Fibroblast of peridontal ligament (primary cell): Measurements from ENCODE around the gene COPS3.

ENCODE experiments used
- DNase-seq: peaks from one replicate; pipeline ENCODE4 v3.0.0-alpha.2; 2010; ENCODE audit errors: extremely low read depth

The COPS3 gene

DNA sequence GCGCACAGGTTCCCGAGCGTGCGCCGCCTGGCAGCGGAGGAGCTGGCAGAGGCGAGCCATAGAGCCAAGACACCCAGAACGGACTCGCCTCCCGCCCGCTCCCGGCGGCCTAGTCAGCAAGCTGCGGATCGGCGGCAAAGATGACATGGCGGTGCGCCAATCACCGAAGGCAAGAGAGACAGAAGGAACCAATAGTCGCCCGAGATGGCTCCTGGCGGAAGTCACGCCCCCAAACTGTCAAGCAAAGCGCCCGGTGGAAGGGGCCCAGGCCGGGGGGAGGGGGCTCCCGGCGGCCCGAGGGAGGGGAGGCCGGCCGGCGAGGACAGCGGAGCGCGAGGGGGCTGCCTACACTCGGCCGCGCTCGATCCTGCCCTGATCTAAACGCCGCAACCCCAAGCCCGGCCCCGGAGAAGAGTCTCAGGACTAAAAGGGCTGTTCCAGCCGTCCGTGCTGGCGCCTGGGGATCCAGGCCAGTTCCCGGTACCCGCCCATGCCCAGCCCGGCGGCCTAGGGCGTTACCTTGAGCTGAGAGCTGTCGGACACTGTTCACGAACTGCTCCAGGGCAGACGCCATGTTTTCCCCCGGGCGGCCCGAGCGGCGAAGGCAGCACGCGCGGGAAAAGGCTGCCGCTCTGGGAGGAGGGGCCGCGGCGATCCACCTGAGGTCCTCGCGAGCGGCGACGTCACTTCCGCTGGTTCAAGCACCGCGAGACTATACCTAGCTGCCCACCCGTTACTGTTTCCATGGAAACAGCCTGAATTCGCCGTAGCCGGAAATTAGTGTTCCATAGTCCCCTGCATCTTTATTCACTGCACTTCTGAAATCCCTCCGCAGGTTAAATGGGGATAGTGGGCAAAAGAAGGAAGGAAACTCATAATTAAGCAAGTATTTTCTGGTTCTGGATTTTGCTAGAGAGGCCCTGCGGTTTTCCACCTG lies at the start of gene COPS3:
COPS3 (minus strand) TSS at position 634 of the 937 bp plus-strand sequence; CDS start at position 574, 60 bp downstream.
- DNase-seq = peak; percentile 97

GRCh38 chr17:17328251-17328650 lies 47.2 kb upstream of the COPS3 start:
- no peak for DNase-seq

- DNase-seq = no peak
Measured at GRCh38 chr17:17326275-17326875, 45.3 kb upstream of the COPS3 start.

GRCh38 chr17:17325816-17326215 lies 44.8 kb upstream of the COPS3 start:
- no peak for DNase-seq

DNA sequence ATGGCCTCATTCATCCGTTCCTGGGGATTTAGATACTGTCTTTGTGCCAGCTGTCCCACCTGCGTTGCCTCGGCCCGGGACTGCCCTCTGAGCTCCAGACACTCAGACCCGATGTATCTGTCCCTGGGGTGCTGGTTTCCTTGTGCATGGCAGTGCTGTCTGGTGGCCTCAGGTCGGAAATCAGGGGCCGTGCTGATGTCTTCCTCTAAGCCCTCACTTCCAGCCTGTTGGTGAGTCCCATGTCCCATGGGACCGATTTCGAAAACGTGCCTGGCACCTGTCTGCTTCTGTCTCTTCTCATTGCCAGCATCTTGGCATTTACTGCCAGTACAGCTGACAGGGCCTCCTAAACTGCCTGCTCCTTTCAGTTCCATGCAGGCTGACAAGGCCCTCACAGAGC lies 44.2 kb upstream of the COPS3 start:
- no peak for DNase-seq

GRCh38 chr17:17324616-17325015 lies 43.6 kb upstream of the COPS3 start:
- no peak for DNase-seq

- no peak for DNase-seq
Measured at GRCh38 chr17:17322516-17323510, 41.8 kb upstream of the COPS3 start.

DNA sequence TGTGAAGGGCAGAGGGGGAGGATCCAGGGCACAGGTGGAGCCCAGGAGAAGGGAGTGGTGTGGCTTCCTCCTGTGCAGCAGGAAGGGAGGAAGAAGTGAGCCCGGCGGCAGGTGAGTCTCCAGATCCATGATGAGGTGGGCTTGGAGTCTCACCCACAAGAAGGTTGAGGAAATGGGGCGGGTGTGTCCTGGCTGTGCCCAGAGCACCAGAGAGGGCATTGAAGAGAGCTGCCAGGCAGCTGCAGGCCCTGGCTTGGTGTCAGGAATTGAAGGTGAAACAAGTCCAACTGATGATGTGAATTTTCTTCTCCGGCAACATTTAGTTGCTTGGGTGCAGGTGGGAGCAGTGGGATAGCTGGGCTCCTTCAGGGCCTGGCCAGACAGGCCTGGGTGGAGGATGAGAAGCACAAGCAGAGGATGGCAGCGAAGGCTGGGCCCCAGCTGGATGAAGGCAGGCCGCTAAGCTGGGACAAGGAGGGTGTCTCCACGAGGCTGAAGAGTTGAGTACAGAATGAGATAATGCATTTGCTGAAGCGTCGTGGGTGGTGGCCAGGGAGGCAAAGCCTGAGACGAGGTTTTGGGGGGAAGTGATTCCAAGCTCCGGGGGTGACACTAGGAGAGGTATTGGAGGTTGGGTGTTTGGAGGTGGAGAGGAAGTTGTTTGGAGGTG lies 40.4 kb upstream of the COPS3 start:
- DNase-seq = no peak

- DNase-seq = no peak
Measured at GRCh38 chr17:17320911-17321220, 39.8 kb upstream of the COPS3 start.

DNA sequence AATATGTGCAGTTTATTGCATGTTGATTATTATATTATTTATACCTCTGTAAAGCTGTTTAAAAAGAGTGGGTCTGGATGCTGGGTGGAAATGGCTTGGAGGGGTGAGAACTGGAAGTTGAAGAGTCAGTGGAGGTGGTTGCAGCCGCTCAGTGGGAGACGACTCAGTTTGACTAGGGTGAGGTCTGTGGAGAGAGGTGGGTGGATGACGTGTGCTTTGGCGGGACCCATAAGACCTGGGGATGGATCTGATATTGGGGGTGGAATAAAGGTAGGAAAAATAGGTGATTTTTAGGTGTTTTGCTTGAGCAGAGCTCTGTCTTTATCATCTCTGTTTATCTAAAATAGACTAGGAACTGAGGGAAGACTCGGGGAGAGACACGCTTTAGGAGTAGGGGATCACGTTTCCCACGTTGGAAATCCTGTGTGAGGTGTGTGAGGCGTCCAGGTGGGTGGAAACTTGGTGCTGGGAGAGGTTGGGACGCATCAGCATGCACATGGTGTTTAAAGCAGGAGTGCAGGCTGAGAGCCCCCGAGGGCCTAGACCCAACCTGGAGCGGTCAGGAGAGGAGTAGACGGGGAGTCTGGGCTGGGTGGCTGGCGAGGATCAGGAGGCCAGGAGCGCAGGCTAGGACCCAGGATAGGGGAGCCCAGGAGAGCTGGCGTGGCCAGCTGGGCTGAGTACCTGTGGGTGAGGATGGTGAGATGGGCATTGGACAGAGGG lies 39.3 kb upstream of the COPS3 start:
- no peak for DNase-seq

DNA sequence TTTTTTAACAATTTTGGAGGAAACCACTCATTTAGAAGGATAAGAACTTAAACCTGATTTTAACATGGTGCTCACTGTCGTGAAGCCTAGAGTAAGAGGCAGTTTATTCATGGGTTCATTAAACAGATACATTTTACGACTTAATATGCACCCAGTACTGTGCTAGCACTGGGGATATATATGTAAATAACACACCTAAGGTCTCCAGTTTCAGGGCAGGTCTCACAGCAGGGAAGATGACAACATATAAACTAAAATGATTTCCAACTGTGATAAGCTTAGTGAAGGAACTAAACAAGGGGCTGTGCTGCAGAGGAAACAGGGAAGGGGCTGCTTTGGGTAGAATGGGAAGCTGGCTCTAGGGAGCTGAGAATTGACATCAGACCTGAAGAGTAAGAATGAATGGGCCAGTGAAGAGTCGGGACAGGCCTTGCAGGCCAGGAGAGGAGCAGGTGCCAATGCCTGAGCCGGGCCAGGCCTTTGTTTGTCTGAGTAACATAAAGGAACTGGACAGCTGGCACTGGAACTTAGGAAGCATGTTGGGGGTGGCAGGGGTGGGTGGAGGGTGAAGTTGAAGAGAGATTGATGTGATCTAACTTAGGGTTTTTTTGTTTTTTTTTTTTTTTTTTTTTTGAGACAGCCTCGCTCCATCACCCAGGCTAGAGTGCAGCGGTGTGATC lies 34.2 kb upstream of the COPS3 start:
- no peak for DNase-seq

DNA sequence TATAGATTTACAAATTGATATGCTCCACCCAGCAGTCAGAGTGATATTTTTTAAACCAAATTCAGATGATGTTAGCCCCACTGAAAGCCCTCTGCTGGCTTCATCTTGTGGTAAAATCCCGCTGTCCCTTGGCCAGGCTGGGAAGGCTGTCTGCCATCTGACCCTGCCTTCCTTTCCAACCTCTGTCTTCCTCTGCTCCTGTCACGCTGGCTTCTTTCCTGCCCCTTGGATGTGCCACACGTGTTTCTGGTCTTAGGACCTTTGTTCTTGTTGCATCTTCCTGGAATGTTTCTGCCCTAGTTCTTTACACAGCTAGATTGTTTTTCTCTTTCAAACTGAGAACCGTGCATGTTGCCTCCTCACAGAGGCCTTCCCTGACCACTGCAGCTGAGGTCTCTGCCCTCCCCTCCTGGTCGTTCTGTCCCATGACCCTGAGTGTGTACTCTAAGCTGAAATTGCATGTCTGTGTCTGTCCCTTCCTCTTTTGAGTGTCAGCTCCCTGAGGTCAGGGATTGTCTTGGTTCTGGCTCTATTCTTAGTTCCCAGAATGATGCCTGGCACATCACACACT lies 33.5 kb upstream of the COPS3 start:
- no peak for DNase-seq

DNA sequence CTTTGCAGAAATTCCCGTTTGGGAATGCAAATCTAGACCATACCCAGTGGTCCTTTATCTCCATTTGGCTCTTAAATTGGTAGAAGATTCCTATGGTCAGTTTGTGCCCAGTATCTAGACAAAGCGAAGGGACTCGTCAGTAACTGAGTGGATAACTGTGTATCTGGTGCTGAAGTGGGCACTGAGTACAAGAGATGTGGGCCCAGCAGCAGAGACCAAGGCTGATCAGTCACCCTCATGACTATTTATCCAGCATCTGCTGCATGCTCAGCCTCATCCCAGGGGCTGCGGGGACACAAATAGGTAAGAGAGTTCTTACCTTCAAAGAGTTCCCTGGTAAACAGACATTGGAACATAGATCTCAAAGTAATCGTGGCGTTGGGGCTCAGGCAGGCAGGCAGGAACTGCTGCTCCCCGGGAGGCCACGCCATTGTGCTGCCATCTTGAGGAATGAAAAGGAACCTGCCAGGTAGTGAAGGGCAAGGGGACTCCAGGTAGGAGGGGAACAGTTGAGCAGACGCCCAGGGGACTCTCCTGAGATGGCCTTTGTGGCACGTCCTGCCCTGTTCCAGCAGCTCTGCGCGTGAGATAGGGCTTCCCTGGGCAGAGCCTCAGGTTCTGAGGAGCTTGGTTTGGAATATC lies 32.4 kb upstream of the COPS3 start:
- DNase-seq = no peak

GRCh38 chr17:17309356-17309755 lies 28.3 kb upstream of the COPS3 start:
- DNase-seq = no peak

- DNase-seq = no peak
Measured at GRCh38 chr17:17305281-17305801, 24.3 kb upstream of the COPS3 start.

- DNase-seq = no peak
Measured at GRCh38 chr17:17304521-17304985, 23.5 kb upstream of the COPS3 start.

- DNase-seq = no peak
Measured at GRCh38 chr17:17303847-17304490, 22.9 kb upstream of the COPS3 start.

DNA sequence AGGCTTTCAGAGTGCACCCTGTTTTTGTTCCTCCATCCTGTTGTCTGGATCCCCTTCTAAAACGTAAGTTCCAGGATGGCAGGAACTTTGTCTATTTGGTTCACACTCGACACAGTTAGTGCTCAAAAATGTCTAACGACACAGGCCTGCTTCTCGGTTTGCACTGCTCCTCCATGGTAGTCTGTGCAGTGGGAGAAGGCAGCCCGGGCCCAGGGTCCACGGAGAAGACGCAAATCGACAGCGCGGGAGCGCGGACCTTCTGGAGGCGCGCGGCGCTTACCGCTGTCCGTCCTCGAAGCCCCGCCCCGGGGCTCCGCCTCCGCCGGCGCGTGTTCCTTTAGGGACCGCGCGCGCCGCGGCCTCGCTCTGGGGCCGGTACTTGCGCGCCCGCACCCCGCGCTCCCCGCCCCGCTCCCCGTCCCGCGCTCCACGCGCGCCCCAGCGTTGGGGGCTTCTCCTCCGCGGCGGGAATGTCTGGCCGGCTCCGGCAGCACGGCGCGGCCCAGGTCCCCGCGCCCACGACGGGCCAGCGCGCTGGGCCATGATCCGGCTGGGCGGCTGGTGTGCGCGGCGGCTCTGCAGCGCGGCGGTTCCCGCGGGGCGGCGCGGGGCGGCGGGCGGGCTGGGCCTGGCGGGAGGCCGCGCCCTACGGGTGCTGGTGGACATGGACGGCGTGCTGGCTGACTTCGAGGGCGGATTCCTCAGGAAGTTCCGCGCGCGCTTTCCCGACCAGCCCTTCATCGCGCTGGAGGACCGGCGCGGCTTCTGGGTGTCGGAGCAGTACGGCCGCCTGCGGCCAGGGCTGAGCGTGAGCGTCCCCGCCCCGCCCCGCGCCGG lies 22.2 kb upstream of the COPS3 start, which contains the start of gene NT5M:
NT5M (plus strand) TSS at position 364 of the 837 bp plus-strand sequence; CDS start at position 542, 178 bp downstream.
- DNase-seq = peak; percentile 50
